Measurements from ENCODE around the gene PLCG1. TPM values are rescaled to one million over a fixed set of nuclear protein-coding genes. Genes with fewer than 3 reads are reported as not detected.

The PLCG1 gene
- total and polyA plus RNA-seq, 9 of the 15 experiments (the other 6 are each of a cell fraction or from before 2014, with no cell fraction given): 1.7 to 67.0 (median 34.8) TPM

DNA sequence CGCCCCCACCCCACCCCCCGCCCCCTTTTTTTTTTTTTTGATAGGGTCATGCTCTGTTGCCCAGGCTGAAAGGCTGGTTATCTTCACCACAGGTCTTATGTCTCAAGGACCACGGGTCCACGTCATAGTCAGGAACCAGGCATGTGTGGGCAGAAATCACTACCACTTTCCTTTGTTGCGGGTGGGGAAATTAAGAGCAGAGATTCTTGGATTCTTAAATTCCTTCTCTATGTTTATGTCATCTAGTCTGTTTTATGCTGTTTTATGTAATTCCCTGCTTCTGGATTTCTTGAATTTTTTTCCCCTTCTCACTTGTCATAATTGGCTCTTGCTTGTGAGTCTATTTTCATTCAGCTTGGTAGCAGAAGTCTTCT is 25.8 kb upstream of the PLCG1 start (continued):
- TF ChIP-seq, protein P1, sequence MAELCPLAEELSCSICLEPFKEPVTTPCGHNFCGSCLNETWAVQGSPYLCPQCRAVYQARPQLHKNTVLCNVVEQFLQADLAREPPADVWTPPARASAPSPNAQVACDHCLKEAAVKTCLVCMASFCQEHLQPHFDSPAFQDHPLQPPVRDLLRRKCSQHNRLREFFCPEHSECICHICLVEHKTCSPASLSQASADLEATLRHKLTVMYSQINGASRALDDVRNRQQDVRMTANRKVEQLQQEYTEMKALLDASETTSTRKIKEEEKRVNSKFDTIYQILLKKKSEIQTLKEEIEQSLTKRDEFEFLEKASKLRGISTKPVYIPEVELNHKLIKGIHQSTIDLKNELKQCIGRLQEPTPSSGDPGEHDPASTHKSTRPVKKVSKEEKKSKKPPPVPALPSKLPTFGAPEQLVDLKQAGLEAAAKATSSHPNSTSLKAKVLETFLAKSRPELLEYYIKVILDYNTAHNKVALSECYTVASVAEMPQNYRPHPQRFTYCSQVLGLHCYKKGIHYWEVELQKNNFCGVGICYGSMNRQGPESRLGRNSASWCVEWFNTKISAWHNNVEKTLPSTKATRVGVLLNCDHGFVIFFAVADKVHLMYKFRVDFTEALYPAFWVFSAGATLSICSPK (IDR thresholded peaks at IDR 0.05; ENCODE audit: borderline replicate concordance): no peak
- TF ChIP-seq ZNF197 (CRISPR knock-in tag; IDR thresholded peaks at IDR 0.05; ENCODE audit: low read depth) (no peak), FOXO4 (CRISPR knock-in tag; IDR thresholded peaks at IDR 0.05) (no peak), YY1 (IDR thresholded peaks at IDR 0.05; ENCODE audit: borderline replicate concordance in 1 of 3, control insufficient read depth in 1 of 3, extremely low read depth in 1 of 3, insufficient read depth in 3 of 3, insufficient read length in 1 of 3, insufficient replicate concordance in 2 of 3, low read depth in 1 of 3, low read length in 2 of 3) (no peak)

- no TSS peak for BruUV-seq (replicated peaks)
- peak; percentile 95 for ATAC-seq
- no peak overlapping the region for H2AFZ ChIP-seq (ENCODE audit: low read depth, low read length)
- WGBS (ENCODE audit: insufficient coverage, low coverage, missing lambda C conversion rate): 15% methylated on average over 6 of the region's 6 CpGs
- peaks cover 13 to 29% of the 10 kb centered on the region in 2 experiments for H3K4me1 ChIP-seq (replicated peaks in 1 of 2; ENCODE audit: control insufficient read depth in 2 of 2, insufficient read depth in 2 of 2, low read length in 2 of 2)
- H3K36me3 ChIP-seq (ENCODE audit: control insufficient read depth, insufficient read depth, low read length): peaks cover 93% of the 10 kb centered on the region
- intact Hi-C loops (cut with micrococcal nuclease): no loop called here
- ChIA-PET POLR2A (interaction anchor here (0.6 to 1.2 kb wide), 3 partner anchors 19 to 154 kb away, joined by 3 read pairs; no protein-coding TSS in a partner anchor), CTCF (ENCODE audit: low intra/inter-chr PET ratio) (no interaction called here)
- H3K9ac ChIP-seq (ENCODE audit: insufficient read depth in 1 of 2, low read depth in 2 of 2, low read length in 2 of 2): no peak overlapping the region
- H3K9me3 ChIP-seq (replicated peaks; ENCODE audit: control insufficient read depth, insufficient read depth, low read depth, low read length): no peaks in the 10 kb centered on the region
- H3K9me1 ChIP-seq (ENCODE audit: control insufficient read depth, insufficient read depth, low read length): no peaks in the 10 kb centered on the region
- no peaks in the 10 kb centered on the region for H3K27me3 ChIP-seq (ENCODE audit: control insufficient read depth in 2 of 2, insufficient read depth in 2 of 2, low read length in 2 of 2)
- H3K4me3 ChIP-seq: no peak overlapping the region
- peak; percentile 57 to 85 (median 69) for DNase-seq (ENCODE audit: extremely low read depth in 1 of 4, low spot score in 3 of 4)
- no peak overlapping the region; the same call in 1 of the 2 replicates for H3K4me2 ChIP-seq (ENCODE audit: insufficient read depth, low read length)
- peak; percentile 85 for FAIRE-seq
- H4K20me1 ChIP-seq (replicated peaks; ENCODE audit: control insufficient read depth, insufficient read depth, low read length): peaks cover 10% of the 10 kb centered on the region; the same call in 1 of the 2 replicates
- in situ Hi-C loops (cut with MboI): no loop called here
- H3K27ac ChIP-seq (ENCODE audit: extremely low read depth, low read depth, low read length): peak overlapping the region; percentile 42
- no peaks in the 10 kb centered on the region for H3K79me2 ChIP-seq (ENCODE audit: control insufficient read depth, insufficient read depth, low read length)
- TF ChIP-seq SMARCA4 (IDR thresholded peaks at IDR 0.05) (peak; percentile 94), XRCC5 (IDR thresholded peaks at IDR 0.05; ENCODE audit: low read depth, low read length) (no peak), ZNF639 (CRISPR knock-in tag; conservative IDR thresholded peaks at IDR 0.05 in 1 of 2, IDR thresholded peaks at IDR 0.05 in 1 of 2) (peak in 1 of 2 experiments; percentile 62; a peak in 2 of 4 replicates), SOX6 (IDR thresholded peaks at IDR 0.05) (peak; percentile 90), MEF2D (tag; conservative IDR thresholded peaks at IDR 0.05; ENCODE audit: low read depth) (peak; percentile 65), ZNF395 (CRISPR knock-in tag; IDR thresholded peaks at IDR 0.05) (no peak), NCOA1 (IDR thresholded peaks at IDR 0.05; ENCODE audit: low read depth) (peak; percentile 61; the same call in 1 of the 2 replicates), ZNF253 (CRISPR knock-in tag; conservative IDR thresholded peaks at IDR 0.05) (no peak), RFX1 (IDR thresholded peaks at IDR 0.05) (peak; percentile 93)
These were observed 20.9 kb upstream of the PLCG1 start for GRCh38 chr20:41116282-41116956.
